K562 (cell line): ENCODE data around the gene SULT6B1. TPM values are rescaled to one million over a fixed set of nuclear protein-coding genes. Genes with fewer than 3 reads are reported as not detected.

ENCODE experiments used
- ATF1 ChIP-seq, 2 experiments: fragments of 450-650 bp in 1 of 2; IDR thresholded peaks; 2 replicates each; pipeline ENCODE4 v1.6.1; 2016; ENCODE audit warnings: missing compliant biosample characterization in 1 of 2, missing genetic modification characterization in 1 of 2
- CHD4 ChIP-seq: fragments of 200-600 bp; sonication (generic); IDR thresholded peaks from 3 replicates; pipeline ENCODE4 v1.6.1; 2012; ENCODE audit warnings: low read depth, mild to moderate bottlenecking, mixed read lengths, low read length, inconsistent platforms; ENCODE audit not compliant: insufficient read depth, insufficient replicate concordance, poor library complexity, severe bottlenecking
- EGR1 ChIP-seq: fragments of 450-650 bp; conservative IDR thresholded peaks from 2 replicates; pipeline ENCODE4 v1.6.1; 2017; ENCODE audit warnings: mild to moderate bottlenecking
- ELK3 ChIP-seq: fragments of 450-650 bp; formaldehyde crosslinking; IDR thresholded peaks from 2 replicates; pipeline ENCODE4 v1.4.0; 2020; ENCODE audit warnings: mild to moderate bottlenecking
- FUS ChIP-seq: fragments of 200-400 bp; formaldehyde crosslinking; optimal IDR thresholded peaks from 2 replicates; pipeline ENCODE3; 2017; ENCODE audit warnings: low read depth, low read length
- HDAC8 ChIP-seq: fragments of 450-650 bp; IDR thresholded peaks from 2 replicates; pipeline ENCODE4 v1.6.1; 2016; ENCODE audit warnings: mild to moderate bottlenecking, missing genetic modification characterization, moderate library complexity, missing compliant biosample characterization
- IFI16 ChIP-seq: fragments of 250-450 bp; sonication (Bioruptor Pico); IDR thresholded peaks from 2 replicates; pipeline ENCODE4 v2.1.2; 2022; ENCODE audit warnings: mild to moderate bottlenecking, inconsistent platforms
- KLF13 ChIP-seq: fragments of 450-650 bp; IDR thresholded peaks from 2 replicates; pipeline ENCODE4 v1.6.1; 2016; ENCODE audit warnings: missing genetic modification characterization, low read depth, mild to moderate bottlenecking, missing compliant biosample characterization, moderate library complexity, borderline replicate concordance
- RBM14 ChIP-seq: fragments of 200-400 bp; formaldehyde crosslinking; IDR thresholded peaks from 2 replicates; pipeline ENCODE4 v1.6.1; 2018; ENCODE audit warnings: low read depth, mild to moderate bottlenecking, low read length, moderate library complexity, borderline replicate concordance; ENCODE audit not compliant: insufficient read depth
- RFX5 ChIP-seq: IDR thresholded peaks from 2 replicates; pipeline ENCODE4 v1.6.1; 2011; ENCODE audit warnings: low read depth, mild to moderate bottlenecking, improper control_type of control experiment, low read length
- SAFB ChIP-seq: fragments of 200-400 bp; formaldehyde crosslinking; IDR thresholded peaks from 2 replicates; pipeline ENCODE4 v1.6.1; 2017; ENCODE audit warnings: low read depth, low read length, borderline replicate concordance
- SMC3 ChIP-seq: conservative IDR thresholded peaks from 2 replicates; pipeline ENCODE4 v1.6.1; 2011; ENCODE audit warnings: low read depth, low read length, improper control_type of control experiment; ENCODE audit not compliant: insufficient read depth
- SUPT5H ChIP-seq: fragments of 450-650 bp; IDR thresholded peaks from 2 replicates; pipeline ENCODE4 v1.6.1; 2016
- THRAP3 ChIP-seq: fragments of 450-650 bp; IDR thresholded peaks from 2 replicates; pipeline ENCODE4 v1.6.1; 2016; ENCODE audit warnings: mild to moderate bottlenecking, inconsistent platforms, borderline replicate concordance
- U2AF2 ChIP-seq: fragments of 200-400 bp; formaldehyde crosslinking; optimal IDR thresholded peaks from 2 replicates; pipeline ENCODE3; 2017; ENCODE audit warnings: low read depth, mild to moderate bottlenecking, low read length
- ZNF23 ChIP-seq: fragments of 250-450 bp; sonication (Bioruptor Pico); IDR thresholded peaks from 2 replicates; pipeline ENCODE4 v1.4.0; 2020; ENCODE audit warnings: mild to moderate bottlenecking
- ZNF431 ChIP-seq: sonication (generic); formaldehyde crosslinking; IDR thresholded peaks from 2 replicates; pipeline ENCODE4 v1.8.0; 2022; ENCODE audit warnings: mild to moderate bottlenecking, missing genetic modification reagents
- ZNF511 ChIP-seq: sonication (generic); formaldehyde crosslinking; IDR thresholded peaks from 2 replicates; pipeline ENCODE4 v1.8.0; 2022; ENCODE audit warnings: mild to moderate bottlenecking, missing genetic modification reagents
- ZNF644 ChIP-seq: fragments of 200-800 bp; sonication (Bioruptor generic); IDR thresholded peaks from 2 replicates; pipeline ENCODE4 v1.6.1; 2016; ENCODE audit warnings: low read depth, missing genetic modification characterization, missing compliant biosample characterization
- polyA plus RNA-seq, 8 experiments: library from polyadenylated mRNA; depleted of rRNA in 4 of 8; stranded (reverse) in 5 of 8; unstranded in 3 of 8; fragments of >200 nt; fragmentation: Nextera tagmentation in 2 of 8; fragmentation: Illumina TruSeq in 1 of 8; extraction: Ambion mirVana in 2 of 8; extraction: Trizol in 1 of 8; gene quantifications; 2 replicates each; pipeline versions ENCODE4 v1.2.1 to v1.2.3, GENCODE V29; 2011 to 2014; ENCODE audit warnings: inconsistent platforms in 1 of 8, missing spikeins in 1 of 8
- total RNA-seq, 7 experiments: library from RNA; depleted of rRNA in 6 of 7; stranded (reverse); fragments of >200 nt in 6 of 7; fragmentation: Illumina TruSeq in 2 of 7; extraction: Trizol in 2 of 7; gene quantifications; 2 replicates each; pipeline versions ENCODE4 v1.2.1 to v1.2.3, GENCODE V29; 2011 to 2021; ENCODE audit warnings: low replicate concordance in 1 of 7
- TF ChIP-seq, protein P1 (sequence below): fragments of 150-350 bp; conservative IDR thresholded peaks from 2 replicates; pipeline ENCODE4 v1.6.1; 2014; ENCODE audit warnings: low read length
- TF ChIP-seq, protein P2 (sequence below): fragments of 250-450 bp; sonication (Bioruptor Pico); IDR thresholded peaks from 2 replicates; pipeline ENCODE4 v1.5.0; 2020; ENCODE audit warnings: mild to moderate bottlenecking, borderline replicate concordance

Gene SULT6B1
- total and polyA plus RNA-seq, 9 of the 15 experiments (the other 6 are each of a cell fraction or from before 2014, with no cell fraction given) = not detected

DNA sequence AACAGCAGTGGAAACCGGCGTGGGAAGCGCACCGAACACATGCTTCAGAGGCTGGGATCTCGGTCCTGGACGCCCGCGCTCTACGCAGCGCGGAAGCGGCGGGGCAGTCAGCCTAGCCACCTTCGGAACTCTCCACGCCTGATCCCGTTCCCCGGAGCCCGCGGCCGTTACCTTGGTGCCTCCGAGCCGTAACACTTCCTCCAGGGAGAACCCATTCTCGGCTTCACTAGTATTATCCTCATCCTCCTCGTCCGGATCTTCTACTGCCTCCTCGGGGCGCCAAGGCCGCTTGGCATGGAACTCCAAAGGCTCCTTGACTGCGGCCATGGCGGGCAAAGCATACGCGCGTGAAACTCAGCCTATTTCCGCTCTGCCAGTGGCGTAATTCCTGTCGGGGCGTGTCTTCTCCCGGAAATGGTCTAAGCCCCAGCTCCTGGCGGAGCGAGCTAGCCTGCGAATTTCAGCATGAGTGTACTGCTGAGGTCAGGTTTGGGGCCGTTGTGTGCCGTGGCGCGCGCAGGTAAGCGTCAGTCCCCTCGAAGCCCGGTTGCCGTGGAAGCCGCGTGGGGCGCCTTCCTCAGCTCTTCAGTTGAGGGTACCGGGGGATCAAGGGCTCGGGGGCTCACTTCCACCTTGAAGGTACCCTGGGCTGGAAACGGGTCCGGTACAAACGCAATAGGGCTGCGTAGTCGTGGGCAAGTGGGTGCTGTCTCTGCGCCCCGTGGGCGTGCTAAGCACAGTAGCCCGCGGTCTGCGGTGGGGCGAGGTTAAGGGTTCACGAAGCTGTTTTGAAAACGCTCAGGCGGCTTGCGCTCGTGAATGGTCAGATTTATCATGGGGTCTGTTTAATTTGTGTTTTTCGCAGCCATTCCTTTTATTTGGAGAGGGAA lies 43.0 kb upstream of the SULT6B1 start, which contains the start of the genes CEBPZ and NDUFAF7 (continued):
- TF ChIP-seq ZNF511 (peak; percentile 23; the same call in 1 of the 2 replicates), EGR1 (peak; percentile 73), SMC3 (no peak), SAFB (peak; percentile 20; the same call in 1 of the 2 replicates), ATF1 (CRISPR knock-in tag; IDR thresholded peaks at IDR 0.05) (0 out of 2 replicates have a peak, but pooled peaks have one; percentile 15), ATF1 (tag; IDR thresholded peaks at IDR 0.05) (peak; percentile 94), IFI16 (no peak), HDAC8 (tag) (no peak), THRAP3 (no peak), ELK3 (CRISPR knock-in tag) (no peak), U2AF2 (no peak), ZNF644 (tag) (0 out of 2 replicates have a peak, but pooled peaks have one; percentile 30), KLF13 (tag) (no peak), SUPT5H (peak; percentile 97), ZNF431 (CRISPR knock-in tag) (no peak), ZNF23 (CRISPR knock-in tag) (no peak), RBM14 (no peak), FUS (no peak), RFX5 (no peak), CHD4 (no peak)
- TF ChIP-seq, protein P1, sequence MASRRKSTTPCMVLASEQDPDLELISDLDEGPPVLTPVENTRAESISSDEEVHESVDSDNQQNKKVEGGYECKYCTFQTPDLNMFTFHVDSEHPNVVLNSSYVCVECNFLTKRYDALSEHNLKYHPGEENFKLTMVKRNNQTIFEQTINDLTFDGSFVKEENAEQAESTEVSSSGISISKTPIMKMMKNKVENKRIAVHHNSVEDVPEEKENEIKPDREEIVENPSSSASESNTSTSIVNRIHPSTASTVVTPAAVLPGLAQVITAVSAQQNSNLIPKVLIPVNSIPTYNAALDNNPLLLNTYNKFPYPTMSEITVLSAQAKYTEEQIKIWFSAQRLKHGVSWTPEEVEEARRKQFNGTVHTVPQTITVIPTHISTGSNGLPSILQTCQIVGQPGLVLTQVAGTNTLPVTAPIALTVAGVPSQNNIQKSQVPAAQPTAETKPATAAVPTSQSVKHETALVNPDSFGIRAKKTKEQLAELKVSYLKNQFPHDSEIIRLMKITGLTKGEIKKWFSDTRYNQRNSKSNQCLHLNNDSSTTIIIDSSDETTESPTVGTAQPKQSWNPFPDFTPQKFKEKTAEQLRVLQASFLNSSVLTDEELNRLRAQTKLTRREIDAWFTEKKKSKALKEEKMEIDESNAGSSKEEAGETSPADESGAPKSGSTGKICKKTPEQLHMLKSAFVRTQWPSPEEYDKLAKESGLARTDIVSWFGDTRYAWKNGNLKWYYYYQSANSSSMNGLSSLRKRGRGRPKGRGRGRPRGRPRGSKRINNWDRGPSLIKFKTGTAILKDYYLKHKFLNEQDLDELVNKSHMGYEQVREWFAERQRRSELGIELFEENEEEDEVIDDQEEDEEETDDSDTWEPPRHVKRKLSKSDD = no peak
- TF ChIP-seq, protein P2, sequence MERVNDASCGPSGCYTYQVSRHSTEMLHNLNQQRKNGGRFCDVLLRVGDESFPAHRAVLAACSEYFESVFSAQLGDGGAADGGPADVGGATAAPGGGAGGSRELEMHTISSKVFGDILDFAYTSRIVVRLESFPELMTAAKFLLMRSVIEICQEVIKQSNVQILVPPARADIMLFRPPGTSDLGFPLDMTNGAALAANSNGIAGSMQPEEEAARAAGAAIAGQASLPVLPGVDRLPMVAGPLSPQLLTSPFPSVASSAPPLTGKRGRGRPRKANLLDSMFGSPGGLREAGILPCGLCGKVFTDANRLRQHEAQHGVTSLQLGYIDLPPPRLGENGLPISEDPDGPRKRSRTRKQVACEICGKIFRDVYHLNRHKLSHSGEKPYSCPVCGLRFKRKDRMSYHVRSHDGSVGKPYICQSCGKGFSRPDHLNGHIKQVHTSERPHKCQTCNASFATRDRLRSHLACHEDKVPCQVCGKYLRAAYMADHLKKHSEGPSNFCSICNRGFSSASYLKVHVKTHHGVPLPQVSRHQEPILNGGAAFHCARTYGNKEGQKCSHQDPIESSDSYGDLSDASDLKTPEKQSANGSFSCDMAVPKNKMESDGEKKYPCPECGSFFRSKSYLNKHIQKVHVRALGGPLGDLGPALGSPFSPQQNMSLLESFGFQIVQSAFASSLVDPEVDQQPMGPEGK = no peak
